Karpas-422 (cell line): Measurements from ENCODE around the gene MBD5. TPM values are rescaled to one million over a fixed set of nuclear protein-coding genes. Genes with fewer than 3 reads are reported as not detected.

Source experiments
- DNase-seq: peaks from one replicate; pipeline ENCODE4 v3.0.0-alpha.2; 2015
- H2AFZ ChIP-seq: fragments of 200-600 bp; sonication (generic); 2 replicates; pipeline ENCODE4 v1.6.1; 2014; ENCODE audit warnings: antibody characterized with exemption, low read length, mixed read lengths
- H3K27ac ChIP-seq: fragments of 200-600 bp; sonication (generic); 2 replicates; pipeline ENCODE4 v1.5.1; 2014; ENCODE audit warnings: mild to moderate bottlenecking, low read length, moderate library complexity
- H3K27me3 ChIP-seq: fragments of 200-600 bp; sonication (generic); 2 replicates; pipeline ENCODE4 v1.6.1; 2014; ENCODE audit warnings: low read length, mixed read lengths
- H3K36me3 ChIP-seq: fragments of 200-600 bp; sonication (generic); 2 replicates; pipeline ENCODE4 v1.6.1; 2014; ENCODE audit warnings: low read length, mixed read lengths; ENCODE audit not compliant: insufficient read depth
- H3K4me1 ChIP-seq: fragments of 200-600 bp; sonication (generic); 2 replicates; pipeline ENCODE4 v1.6.1; 2014; ENCODE audit warnings: mild to moderate bottlenecking, low read length, mixed read lengths
- H3K4me2 ChIP-seq: fragments of 200-600 bp; sonication (generic); 2 replicates; pipeline ENCODE4 v1.6.1; 2014; ENCODE audit warnings: low read length, low read depth, mild to moderate bottlenecking; ENCODE audit not compliant: poor library complexity, severe bottlenecking
- H3K4me3 ChIP-seq: fragments of 200-600 bp; sonication (generic); 2 replicates; pipeline ENCODE4 v1.5.1; 2014; ENCODE audit warnings: mild to moderate bottlenecking, antibody characterized with exemption, low read length, mixed read lengths
- H3K79me2 ChIP-seq: fragments of 200-600 bp; sonication (generic); 2 replicates; pipeline ENCODE4 v1.6.1; 2014; ENCODE audit warnings: mild to moderate bottlenecking, low read length, mixed read lengths
- H3K9ac ChIP-seq: fragments of 200-600 bp; sonication (generic); 2 replicates; pipeline ENCODE4 v1.6.0; 2014; ENCODE audit warnings: low read length
- H3K9me2 ChIP-seq: fragments of 200-600 bp; sonication (generic), shearing (Covaris generic); replicated peaks from 2 replicates; pipeline ENCODE4 v1.6.0; 2014; ENCODE audit warnings: mild to moderate bottlenecking, low read length, moderate library complexity; ENCODE audit not compliant: insufficient read depth
- H3K9me3 ChIP-seq: fragments of 300-700, 200-600 bp; sonication (generic); 2 replicates; pipeline ENCODE4 v1.6.1; 2014; ENCODE audit warnings: low read length, mixed read lengths
- H4K20me1 ChIP-seq: fragments of 200-600 bp; sonication (generic); 2 replicates; pipeline ENCODE4 v1.6.1; 2014; ENCODE audit warnings: mild to moderate bottlenecking, antibody characterized with exemption, low read length, low read depth; ENCODE audit not compliant: insufficient read depth
- total RNA-seq: library from RNA; depleted of rRNA; stranded (reverse); fragments of >200 nt; shearing (Covaris generic); gene quantifications from 2 replicates; pipeline ENCODE4 v1.2.3, GENCODE V29; 2014; ENCODE audit warnings: low replicate concordance

The MBD5 gene
- total RNA-seq, 1 experiment from 2014 or later, result 64.7 TPM

GRCh38 chr2:148513427-148513826, 492.5 kb downstream of the MBD5 start:
- Histone ChIP-seq H3K9me2 (no peaks in the 10 kb centered on the region), H3K4me3 (no peak overlapping the region), H4K20me1 (no peaks in the 10 kb centered on the region), H3K9ac (no peak overlapping the region), H3K27ac (no peak overlapping the region), H3K27me3 (no peaks in the 10 kb centered on the region), H2AFZ (no peak overlapping the region), H3K79me2 (no peaks in the 10 kb centered on the region), H3K36me3 (no peaks in the 10 kb centered on the region), H3K4me2 (no peak overlapping the region), H3K4me1 (peaks cover 12% of the 10 kb centered on the region), H3K9me3 (no peaks in the 10 kb centered on the region)
- DNase-seq, result no peak

- no peaks in the 10 kb centered on the region for H3K36me3 ChIP-seq
- H3K4me3 ChIP-seq, result no peak overlapping the region
- H2AFZ ChIP-seq, result no peak overlapping the region
- DNase-seq, result no peak
- H4K20me1 ChIP-seq, result no peaks in the 10 kb centered on the region
- no peaks in the 10 kb centered on the region for H3K27me3 ChIP-seq
- H3K9me2 ChIP-seq, result no peaks in the 10 kb centered on the region
- no peaks in the 10 kb centered on the region for H3K9me3 ChIP-seq
- no peak overlapping the region for H3K4me2 ChIP-seq
- no peaks in the 10 kb centered on the region for H3K4me1 ChIP-seq
- H3K9ac ChIP-seq, result no peak overlapping the region
- no peaks in the 10 kb centered on the region for H3K79me2 ChIP-seq
- no peak overlapping the region for H3K27ac ChIP-seq
Measured at GRCh38 chr2:148515120-148515519, 494.2 kb downstream of the MBD5 start.

DNA sequence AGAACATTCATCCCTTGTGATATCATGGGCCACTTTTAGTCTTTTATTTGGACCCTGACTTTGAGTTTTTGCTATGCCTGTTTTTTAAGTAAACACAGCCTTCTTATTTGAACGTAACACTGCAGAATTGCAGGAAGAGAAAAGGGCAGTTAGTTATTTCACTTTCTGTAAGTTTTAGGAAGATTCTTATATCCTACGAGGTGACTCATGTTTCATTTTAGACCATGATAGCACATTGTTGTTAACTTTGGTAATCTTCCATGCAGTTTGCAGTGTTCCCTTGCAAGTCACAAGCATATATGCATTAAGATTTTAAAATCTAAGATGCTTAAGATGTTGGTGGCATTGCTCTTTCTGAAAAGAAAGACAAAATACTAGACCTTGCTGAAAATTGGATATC, 495.1 kb downstream of the MBD5 start:
- H3K27me3 ChIP-seq, result no peaks in the 10 kb centered on the region
- no peak overlapping the region for H2AFZ ChIP-seq
- no peaks in the 10 kb centered on the region for H3K4me1 ChIP-seq
- H3K9me3 ChIP-seq, result no peaks in the 10 kb centered on the region
- H3K9me2 ChIP-seq, result no peaks in the 10 kb centered on the region
- DNase-seq, result no peak
- H3K36me3 ChIP-seq, result no peaks in the 10 kb centered on the region
- no peak overlapping the region for H3K27ac ChIP-seq
- no peaks in the 10 kb centered on the region for H4K20me1 ChIP-seq
- H3K79me2 ChIP-seq, result no peaks in the 10 kb centered on the region
- H3K4me3 ChIP-seq, result no peak overlapping the region
- no peak overlapping the region for H3K9ac ChIP-seq
- no peak overlapping the region for H3K4me2 ChIP-seq

- Histone ChIP-seq H3K9me2 (no peaks in the 10 kb centered on the region), H3K79me2 (no peaks in the 10 kb centered on the region), H2AFZ (no peak overlapping the region), H3K27me3 (no peaks in the 10 kb centered on the region), H3K9me3 (no peaks in the 10 kb centered on the region), H4K20me1 (no peaks in the 10 kb centered on the region), H3K36me3 (no peaks in the 10 kb centered on the region), H3K4me1 (no peaks in the 10 kb centered on the region), H3K4me2 (no peak overlapping the region), H3K4me3 (no peak overlapping the region), H3K9ac (no peak overlapping the region), H3K27ac (no peak overlapping the region)
- no peak for DNase-seq
Measured at GRCh38 chr2:148517296-148517695, 496.4 kb downstream of the MBD5 start.

- no peak overlapping the region for H2AFZ ChIP-seq
- no peaks in the 10 kb centered on the region for H4K20me1 ChIP-seq
- H3K9me2 ChIP-seq, result no peaks in the 10 kb centered on the region
- H3K9ac ChIP-seq, result no peak overlapping the region
- H3K27me3 ChIP-seq, result no peaks in the 10 kb centered on the region
- no peaks in the 10 kb centered on the region for H3K9me3 ChIP-seq
- no peak overlapping the region for H3K27ac ChIP-seq
- no peak overlapping the region for H3K4me3 ChIP-seq
- no peaks in the 10 kb centered on the region for H3K79me2 ChIP-seq
- no peaks in the 10 kb centered on the region for H3K4me1 ChIP-seq
- no peaks in the 10 kb centered on the region for H3K36me3 ChIP-seq
- H3K4me2 ChIP-seq, result no peak overlapping the region
- no peak for DNase-seq
Measured at GRCh38 chr2:148517822-148518221, 496.9 kb downstream of the MBD5 start.

DNA sequence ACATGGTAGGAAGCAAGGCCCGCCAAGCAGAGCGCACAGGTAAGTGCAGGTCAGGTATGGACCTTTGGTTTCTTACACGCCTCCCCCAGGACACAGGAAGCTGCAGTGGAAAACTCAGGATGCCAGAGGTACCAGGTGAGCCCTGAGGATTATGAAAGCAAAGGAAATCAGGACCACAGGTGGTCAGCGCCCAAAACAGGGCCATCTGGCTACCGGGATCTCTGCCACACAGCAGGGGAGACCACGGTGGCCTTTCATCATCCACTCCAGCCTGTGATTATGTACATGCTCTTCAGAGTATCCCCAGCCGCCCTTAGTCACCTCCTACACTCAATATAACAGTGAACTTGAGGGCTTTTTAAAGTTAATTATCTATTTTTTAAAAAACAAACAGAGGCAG, 498.1 kb downstream of the MBD5 start:
- H3K4me3 ChIP-seq, result no peak overlapping the region
- no peak overlapping the region for H3K4me2 ChIP-seq
- DNase-seq, result no peak
- H3K79me2 ChIP-seq, result no peaks in the 10 kb centered on the region
- no peaks in the 10 kb centered on the region for H3K9me3 ChIP-seq
- no peaks in the 10 kb centered on the region for H3K27me3 ChIP-seq
- H3K27ac ChIP-seq, result no peak overlapping the region
- no peak overlapping the region for H2AFZ ChIP-seq
- H3K9me2 ChIP-seq, result no peaks in the 10 kb centered on the region
- no peaks in the 10 kb centered on the region for H4K20me1 ChIP-seq
- no peaks in the 10 kb centered on the region for H3K4me1 ChIP-seq
- no peak overlapping the region for H3K9ac ChIP-seq
- H3K36me3 ChIP-seq, result no peaks in the 10 kb centered on the region

DNA sequence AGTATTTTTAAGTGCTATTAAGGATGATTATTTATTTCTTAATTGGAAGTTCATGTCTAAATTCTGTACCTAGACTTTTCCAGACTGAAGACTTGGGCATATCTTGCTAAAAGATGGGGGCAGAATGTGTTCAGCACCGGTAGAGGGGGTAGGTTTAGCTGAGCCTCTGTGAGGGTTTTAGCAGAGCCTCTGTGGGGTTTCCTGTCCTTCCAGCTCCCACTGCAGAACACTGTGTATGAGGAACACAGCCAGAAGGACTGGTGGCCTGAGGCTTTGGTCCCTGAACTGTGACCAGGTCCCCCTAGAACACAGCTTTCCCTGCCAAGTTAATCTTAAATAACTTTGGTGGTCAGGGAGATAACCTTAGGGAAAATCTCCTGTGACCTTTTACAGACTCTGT, 500.3 kb downstream of the MBD5 start:
- Histone ChIP-seq H3K4me1 (no peaks in the 10 kb centered on the region), H3K36me3 (no peaks in the 10 kb centered on the region), H3K9me2 (no peaks in the 10 kb centered on the region), H3K27ac (no peak overlapping the region), H3K4me2 (no peak overlapping the region), H2AFZ (no peak overlapping the region), H3K79me2 (no peaks in the 10 kb centered on the region), H3K9ac (no peak overlapping the region), H3K4me3 (no peak overlapping the region), H3K27me3 (no peaks in the 10 kb centered on the region), H4K20me1 (no peaks in the 10 kb centered on the region), H3K9me3 (no peaks in the 10 kb centered on the region)
- no peak for DNase-seq

DNA sequence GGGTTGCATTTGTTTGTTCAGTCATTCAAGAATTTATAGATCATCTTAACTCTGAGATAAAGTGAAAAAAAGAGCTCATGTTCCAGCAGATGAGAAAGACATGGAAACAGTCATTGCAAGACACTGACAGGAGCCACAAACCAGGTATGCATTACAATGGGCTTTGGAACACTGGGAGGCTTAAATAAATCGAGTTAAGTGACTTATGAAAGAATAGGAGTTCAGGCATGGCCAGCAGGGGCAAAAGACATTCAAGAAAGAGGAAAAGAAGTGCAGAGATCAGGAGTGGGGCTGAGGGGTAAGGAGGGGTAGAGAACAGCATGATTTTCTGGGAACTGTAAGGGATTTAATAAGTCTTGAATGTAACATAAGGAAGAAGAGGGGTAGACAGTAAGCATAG, 502.4 kb downstream of the MBD5 start:
- H3K4me1 ChIP-seq, result no peaks in the 10 kb centered on the region
- no peaks in the 10 kb centered on the region for H3K9me2 ChIP-seq
- H3K9ac ChIP-seq, result no peak overlapping the region
- no peaks in the 10 kb centered on the region for H3K9me3 ChIP-seq
- no peak overlapping the region for H3K4me2 ChIP-seq
- no peak for DNase-seq
- H3K36me3 ChIP-seq, result no peaks in the 10 kb centered on the region
- no peaks in the 10 kb centered on the region for H4K20me1 ChIP-seq
- no peak overlapping the region for H3K27ac ChIP-seq
- H2AFZ ChIP-seq, result no peak overlapping the region
- no peaks in the 10 kb centered on the region for H3K27me3 ChIP-seq
- no peaks in the 10 kb centered on the region for H3K79me2 ChIP-seq
- H3K4me3 ChIP-seq, result no peak overlapping the region

DNA sequence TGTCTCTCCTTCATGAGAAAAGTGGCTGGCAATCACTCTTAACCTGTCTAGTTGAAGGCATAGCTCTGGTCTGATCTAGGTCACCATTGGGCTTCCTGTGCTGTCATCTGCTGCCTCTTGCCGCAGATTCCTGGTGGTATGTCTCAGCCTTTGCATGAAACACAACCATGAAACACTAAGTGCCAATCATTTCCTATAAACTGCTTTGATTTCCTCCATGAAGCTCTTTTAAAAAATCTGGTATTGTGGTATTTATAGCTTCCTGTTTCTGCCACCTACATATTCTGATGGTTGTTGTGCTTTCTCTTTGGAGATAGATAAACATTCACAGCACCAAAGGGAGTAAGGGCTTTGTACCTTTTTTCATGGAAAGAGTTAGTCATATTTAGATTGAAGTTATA, 503.6 kb downstream of the MBD5 start:
- Histone ChIP-seq H3K4me1 (no peaks in the 10 kb centered on the region), H3K9me3 (no peaks in the 10 kb centered on the region), H3K4me3 (no peak overlapping the region), H2AFZ (no peak overlapping the region), H3K27ac (no peak overlapping the region), H3K9me2 (no peaks in the 10 kb centered on the region), H3K79me2 (no peaks in the 10 kb centered on the region), H3K4me2 (no peak overlapping the region), H3K27me3 (no peaks in the 10 kb centered on the region), H3K36me3 (no peaks in the 10 kb centered on the region), H3K9ac (no peak overlapping the region), H4K20me1 (no peaks in the 10 kb centered on the region)
- no peak for DNase-seq
